Nephron progenitor cell (in vitro differentiated cells): ENCODE measurements around the gene SMIM10L2A.

Experiments used
- DNase-seq: peaks from one replicate; pipeline ENCODE4 v3.0.0; 2021
- H3K27ac Mint-ChIP-seq: 2 replicates; pipeline ENCODE4 v1.8.0; 2021; ENCODE audit warnings: mild to moderate bottlenecking, moderate library complexity, mixed read lengths
- H3K27me3 Mint-ChIP-seq: 2 replicates; pipeline ENCODE4 v1.8.0; 2021; ENCODE audit warnings: mild to moderate bottlenecking, low read depth, mixed read lengths; ENCODE audit not compliant: poor library complexity
- H3K36me3 Mint-ChIP-seq: 2 replicates; pipeline ENCODE4 v1.8.0; 2021; ENCODE audit warnings: low read depth, mixed read lengths
- H3K4me1 Mint-ChIP-seq: 2 replicates; pipeline ENCODE4 v1.8.0; 2021; ENCODE audit warnings: mixed read lengths
- H3K4me3 Mint-ChIP-seq: 2 replicates; pipeline ENCODE4 v1.8.0; 2021; ENCODE audit warnings: mild to moderate bottlenecking, moderate library complexity, mixed read lengths
- H3K9me3 Mint-ChIP-seq: 2 replicates; pipeline ENCODE4 v1.8.0; 2021; ENCODE audit warnings: mild to moderate bottlenecking, moderate library complexity, mixed read lengths
- CTCF ChIP-seq: fragments of 200-600 bp; sonication (generic); IDR thresholded peaks from 2 replicates; pipeline ENCODE4 v1.5.0; 2021; ENCODE audit warnings: antibody characterized with exemption

The SMIM10L2A gene

GRCh38 chrX:135388841-135389240 lies 32.9 kb upstream of the SMIM10L2A start:
- Mint-ChIP-seq H3K27ac (no peak overlapping the region), H3K27me3 (no peaks in the 10 kb centered on the region), H3K4me1 (no peaks in the 10 kb centered on the region), H3K9me3 (peaks cover 48% of the 10 kb centered on the region), H3K4me3 (no peak overlapping the region), H3K36me3 (no peaks in the 10 kb centered on the region)
- TF ChIP-seq CTCF, result no peak
- DNase-seq, result no peak

GRCh38 chrX:135389243-135389642 lies 32.5 kb upstream of the SMIM10L2A start:
- H3K27me3 Mint-ChIP-seq, result no peaks in the 10 kb centered on the region
- TF ChIP-seq CTCF, result no peak
- no peaks in the 10 kb centered on the region for H3K36me3 Mint-ChIP-seq
- no peaks in the 10 kb centered on the region for H3K4me1 Mint-ChIP-seq
- DNase-seq, result no peak
- H3K9me3 Mint-ChIP-seq, result peaks cover 48% of the 10 kb centered on the region
- H3K27ac Mint-ChIP-seq, result no peak overlapping the region
- no peak overlapping the region for H3K4me3 Mint-ChIP-seq

GRCh38 chrX:135389717-135390116 lies 32.0 kb upstream of the SMIM10L2A start:
- no peak overlapping the region for H3K4me3 Mint-ChIP-seq
- peaks cover 49% of the 10 kb centered on the region for H3K9me3 Mint-ChIP-seq
- H3K27me3 Mint-ChIP-seq, result no peaks in the 10 kb centered on the region
- no peaks in the 10 kb centered on the region for H3K36me3 Mint-ChIP-seq
- no peaks in the 10 kb centered on the region for H3K4me1 Mint-ChIP-seq
- TF ChIP-seq CTCF, result no peak
- no peak overlapping the region for H3K27ac Mint-ChIP-seq
- DNase-seq, result no peak

DNA sequence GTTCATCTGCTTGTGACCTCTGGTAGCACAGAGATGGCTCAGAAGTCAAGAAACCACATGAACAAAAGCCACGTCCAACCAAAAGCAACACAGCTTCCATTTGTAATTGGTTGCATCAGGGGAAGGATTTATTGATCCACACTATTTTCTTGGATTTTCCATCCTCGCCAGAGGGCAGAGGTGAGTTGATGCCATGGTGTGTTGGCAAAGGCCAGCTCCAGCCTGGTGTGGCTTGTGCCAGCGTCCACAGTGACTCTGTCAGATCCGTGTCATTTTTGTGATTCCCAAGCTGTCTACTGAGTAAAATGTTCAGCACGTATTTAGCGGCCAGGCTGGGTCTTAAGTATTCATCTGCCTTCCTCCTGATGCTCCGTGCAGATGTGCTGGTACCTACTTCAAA lies 30.0 kb upstream of the SMIM10L2A start:
- H3K4me3 Mint-ChIP-seq, result no peak overlapping the region
- no peak for TF ChIP-seq CTCF

DNA sequence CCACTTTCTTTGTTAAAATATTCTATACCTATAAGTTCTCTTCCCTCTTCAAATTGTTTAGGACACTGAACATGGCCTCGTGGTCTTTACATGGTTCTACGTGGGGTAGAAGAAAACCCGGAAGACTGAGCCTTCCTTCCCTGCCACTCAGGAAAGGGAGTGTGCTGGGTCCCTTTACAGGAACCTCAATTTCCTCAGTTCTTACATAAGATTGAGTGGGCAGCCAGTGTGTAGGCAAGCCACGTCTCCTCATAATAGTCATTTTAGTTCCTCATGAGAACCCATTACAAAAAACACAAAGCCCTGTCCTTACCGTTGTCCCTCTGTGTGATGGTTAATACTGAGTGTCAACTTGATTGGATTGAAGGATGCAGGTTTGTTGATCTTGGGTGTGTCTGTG lies 28.7 kb upstream of the SMIM10L2A start:
- Mint-ChIP-seq H3K4me3 (no peak overlapping the region), H3K27ac (no peak overlapping the region), H3K9me3 (peaks cover 60% of the 10 kb centered on the region), H3K27me3 (no peaks in the 10 kb centered on the region), H3K4me1 (no peaks in the 10 kb centered on the region), H3K36me3 (no peaks in the 10 kb centered on the region)
- DNase-seq, result no peak
- no peak for TF ChIP-seq CTCF

More for the DNA sequence above, 30.0 kb upstream of the SMIM10L2A start:
- no peaks in the 10 kb centered on the region for H3K4me1 Mint-ChIP-seq
- H3K27ac Mint-ChIP-seq, result no peak overlapping the region
- no peak for DNase-seq
- H3K9me3 Mint-ChIP-seq, result peaks cover 61% of the 10 kb centered on the region
- no peaks in the 10 kb centered on the region for H3K36me3 Mint-ChIP-seq
- H3K27me3 Mint-ChIP-seq, result no peaks in the 10 kb centered on the region

DNA sequence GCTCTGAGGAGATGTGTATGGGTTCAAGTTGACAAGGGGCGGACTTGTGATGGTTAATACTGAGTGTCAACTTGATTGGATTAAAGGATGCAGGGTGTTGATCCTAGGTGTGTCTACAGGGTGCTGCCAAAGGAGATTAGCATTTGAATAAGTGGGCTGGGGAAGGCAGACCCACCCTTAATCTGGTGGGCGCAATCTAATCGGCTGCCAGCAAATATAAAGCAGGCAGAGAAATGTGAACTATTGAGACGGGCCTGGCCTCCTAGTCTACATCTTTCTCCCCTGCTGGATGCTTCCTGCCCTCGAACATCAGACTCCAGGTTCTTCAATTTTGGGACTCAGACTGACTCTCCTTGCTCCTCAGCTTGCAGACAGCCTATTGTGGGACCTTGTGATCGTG lies 26.7 kb upstream of the SMIM10L2A start:
- no peak for DNase-seq
- no peak overlapping the region for H3K4me3 Mint-ChIP-seq
- no peak overlapping the region for H3K27ac Mint-ChIP-seq
- no peaks in the 10 kb centered on the region for H3K4me1 Mint-ChIP-seq
- peaks cover 60% of the 10 kb centered on the region for H3K9me3 Mint-ChIP-seq
- H3K27me3 Mint-ChIP-seq, result no peaks in the 10 kb centered on the region
- H3K36me3 Mint-ChIP-seq, result no peaks in the 10 kb centered on the region
- TF ChIP-seq CTCF, result no peak
